ENCODE data around the gene PCCB. TPM values are rescaled to one million over a fixed set of nuclear protein-coding genes. Genes with fewer than 3 reads are reported as not detected.

PCCB gene
- total and polyA plus RNA-seq, 2 of the 8 experiments (the other 6 are each of a cell fraction or from before 2014, with no cell fraction given): 56.7 to 84.4 TPM

DNA sequence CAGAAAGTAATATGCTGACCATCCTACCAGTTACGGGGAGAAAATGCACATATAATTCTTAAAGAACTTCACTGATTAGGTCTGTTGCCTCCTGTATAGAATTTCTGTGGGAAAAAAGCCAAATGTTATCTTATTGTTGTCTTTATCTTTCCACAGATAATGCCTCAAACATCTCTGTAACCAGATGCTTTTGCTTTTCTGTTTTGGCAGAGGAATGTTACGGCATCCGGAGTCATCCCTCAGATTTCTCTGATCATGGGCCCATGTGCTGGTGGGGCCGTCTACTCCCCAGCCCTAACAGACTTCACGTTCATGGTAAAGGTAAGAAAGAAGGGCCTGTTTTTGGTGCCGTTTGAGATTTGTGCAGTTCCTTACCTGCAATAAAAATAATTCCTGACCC lies 33.5 kb downstream of the PCCB start:
- Histone ChIP-seq H4K91ac (replicated peaks; ENCODE audit: insufficient read length, low read length) (no peak overlapping the region), H2BK120ac (replicated peaks; ENCODE audit: low read depth, low read length) (no peak overlapping the region), H3K23ac (ENCODE audit: insufficient read length) (no peak overlapping the region), H2BK5ac (ENCODE audit: low read depth, low read length) (no peak overlapping the region), H3K79me1 (ENCODE audit: low read depth, low read length) (no peaks in the 10 kb centered on the region), H2AFZ (ENCODE audit: low read length) (no peak overlapping the region), H3K4me2 (ENCODE audit: insufficient read depth in 1 of 2, low read depth in 2 of 2, low read length in 2 of 2) (no peak overlapping the region), H3K4me3 (ENCODE audit: extremely low read depth in 1 of 4, insufficient read depth in 2 of 4, low read depth in 3 of 4, low read length in 4 of 4) (no peak overlapping the region), H2BK12ac (ENCODE audit: low read depth, low read length) (no peak overlapping the region), H3K79me2 (ENCODE audit: control insufficient read depth in 1 of 2, insufficient read depth in 2 of 2, low read length in 2 of 2) (peaks cover 0 to 7% of the 10 kb centered on the region in 2 experiments; a peak in 2 of 4 replicates), H3K36me3 (ENCODE audit: control insufficient read depth in 2 of 4, insufficient read depth in 4 of 4, low read length in 3 of 4) (peaks cover 0 to 26% (median 7%) of the 10 kb centered on the region in 4 experiments; a peak in 5 of 8 replicates), H4K20me1 (replicated peaks in 1 of 2; ENCODE audit: control insufficient read depth in 1 of 2, insufficient read depth in 2 of 2, low read length in 2 of 2) (no peaks in the 10 kb centered on the region), H3K23me2 (ENCODE audit: low read depth, low read length) (no peaks in the 10 kb centered on the region), H2BK20ac (ENCODE audit: low read length) (no peak overlapping the region), H3K14ac (ENCODE audit: insufficient read length) (no peak overlapping the region), H3K56ac (replicated peaks; ENCODE audit: insufficient read length, low read depth, low read length) (no peak overlapping the region), H4K5ac (ENCODE audit: insufficient read length, low read depth, low read length) (no peak overlapping the region), H2BK15ac (ENCODE audit: low read length) (no peak overlapping the region), H3K27me3 (replicated peaks in 1 of 4; ENCODE audit: control insufficient read depth in 3 of 4, extremely low read depth in 1 of 4, insufficient read depth in 3 of 4, low read length in 3 of 4) (no peaks in the 10 kb centered on the region), H3K18ac (ENCODE audit: extremely low read depth, low read length) (no peak overlapping the region), H4K8ac (ENCODE audit: extremely low read depth, insufficient read depth, low read length) (no peak overlapping the region), H3K4ac (replicated peaks; ENCODE audit: insufficient read length, low read depth, low read length) (no peak overlapping the region), H2AK5ac (ENCODE audit: low read depth, low read length) (no peak overlapping the region), H3K9ac (replicated peaks in 1 of 4; ENCODE audit: extremely low read depth in 1 of 4, low read depth in 3 of 4, low read length in 3 of 4) (no peak overlapping the region), H3K27ac (ENCODE audit: low read depth, low read length) (no peak overlapping the region), H3K4me1 (replicated peaks in 1 of 4; ENCODE audit: control insufficient read depth in 3 of 4, insufficient read depth in 4 of 4, low read length in 3 of 4) (no peaks in the 10 kb centered on the region), H3K9me3 (ENCODE audit: insufficient read depth in 2 of 2, low read depth in 1 of 2, low read length in 1 of 2) (peaks cover 9 to 18% of the 10 kb centered on the region in 2 experiments)
- no peak for TF ChIP-seq TBP (IDR thresholded peaks at IDR 0.05; ENCODE audit: low read depth, low read length)
- TF ChIP-seq SRF (IDR thresholded peaks at IDR 0.05; ENCODE audit: low read depth, low read length): no peak
- TF ChIP-seq SP1 (IDR thresholded peaks at IDR 0.05; ENCODE audit: low read depth, low read length): no peak
- TF ChIP-seq EP300 (IDR thresholded peaks at IDR 0.05; ENCODE audit: borderline replicate concordance in 1 of 2, low read depth in 2 of 2, low read length in 2 of 2): no peak
- TF ChIP-seq HDAC6 (IDR thresholded peaks at IDR 0.05; ENCODE audit: low read depth, low read length): no peak
- no peak for TF ChIP-seq SIN3A (conservative IDR thresholded peaks at IDR 0.05 in 1 of 2, IDR thresholded peaks at IDR 0.05 in 1 of 2; ENCODE audit: low read depth in 1 of 2, low read length in 2 of 2)
- CTCF ChIA-PET (ENCODE audit: partially characterized antibody): no interaction called here
- FAIRE-seq (no peak), DNase-seq (ENCODE audit: low read depth in 1 of 2, low spot score in 2 of 2) (no peak)
- 85% methylated on average over 6 of the region's 6 CpGs; no CpG with 5 or more reads in 1 of the 2 experiments for WGBS, 2 experiments (ENCODE audit: extremely low coverage in 1 of 2, insufficient coverage in 1 of 2, insufficient read length in 1 of 2, insufficient replicate concordance in 2 of 2, low coverage in 1 of 2, low lambda C conversion rate in 2 of 2, missing lambda C conversion rate in 1 of 2)
- POLR2A ChIA-PET (ENCODE audit: partially characterized antibody): no interaction called here
